Subcutaneous adipose tissue (tissue), 4 donors: ENCODE data around the gene UCN. TPM values are rescaled to one million over a fixed set of nuclear protein-coding genes. Genes with fewer than 3 reads are reported as not detected.

ENCODE experiments used
- CTCF ChIP-seq: fragments of 450-650 bp; IDR thresholded peaks from one replicate; pipeline ENCODE4 v1.5.1; 2016; ENCODE audit warnings: low read depth, mild to moderate bottlenecking, control low read depth, antibody characterized with exemption, moderate library complexity
- total RNA-seq, 4 donors: library from RNA; depleted of rRNA; stranded (reverse); fragments of >200 nt; gene quantifications; one replicate each; pipeline ENCODE4 v1.1.0, GENCODE V29; 2016

UCN gene
- total RNA-seq, 4 donors from 2014 or later, result 1.7 to 3.4 (median 2.9) TPM; not detected in 1

- no peak for TF ChIP-seq CTCF
Measured at GRCh38 chr2:27264753-27265535, 43.3 kb downstream of the UCN start.

- TF ChIP-seq CTCF, result no peak
Measured at GRCh38 chr2:27264253-27264752, 43.9 kb downstream of the UCN start.

- TF ChIP-seq CTCF, result no peak
Measured at GRCh38 chr2:27263287-27264252, 44.7 kb downstream of the UCN start.

- no peak for TF ChIP-seq CTCF
Measured at GRCh38 chr2:27262379-27263286, 45.6 kb downstream of the UCN start, which contains the start of gene SLC30A3. Gene SLC30A3, minus strand, starts transcription at chr2:27263047. Its CDS starts 141 bp downstream, at chr2:27262906.

- no peak for TF ChIP-seq CTCF
Measured at GRCh38 chr2:27261926-27262298, 46.3 kb downstream of the UCN start.

- no peak for TF ChIP-seq CTCF
Measured at GRCh38 chr2:27261241-27261925, 46.9 kb downstream of the UCN start.
